CD4-positive, alpha-beta T cell treated with Interleukin-6 at 100 ng/mL for 8 hours (primary cell): Measurements from ENCODE around the gene HSD17B13.
"Not testable (repeated sequence)": the region's sequence is repeated elsewhere in the genome, so short reads cannot be mapped to it uniquely, and the experiment has no call there.

Experiments used
- DNase-seq: peaks from one replicate; pipeline ENCODE4 v3.0.0-alpha.2; 2020; ENCODE audit warnings: mixed read lengths, low spot score

The HSD17B13 gene, protein sequence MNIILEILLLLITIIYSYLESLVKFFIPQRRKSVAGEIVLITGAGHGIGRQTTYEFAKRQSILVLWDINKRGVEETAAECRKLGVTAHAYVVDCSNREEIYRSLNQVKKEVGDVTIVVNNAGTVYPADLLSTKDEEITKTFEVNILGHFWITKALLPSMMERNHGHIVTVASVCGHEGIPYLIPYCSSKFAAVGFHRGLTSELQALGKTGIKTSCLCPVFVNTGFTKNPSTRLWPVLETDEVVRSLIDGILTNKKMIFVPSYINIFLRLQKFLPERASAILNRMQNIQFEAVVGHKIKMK

DNA sequence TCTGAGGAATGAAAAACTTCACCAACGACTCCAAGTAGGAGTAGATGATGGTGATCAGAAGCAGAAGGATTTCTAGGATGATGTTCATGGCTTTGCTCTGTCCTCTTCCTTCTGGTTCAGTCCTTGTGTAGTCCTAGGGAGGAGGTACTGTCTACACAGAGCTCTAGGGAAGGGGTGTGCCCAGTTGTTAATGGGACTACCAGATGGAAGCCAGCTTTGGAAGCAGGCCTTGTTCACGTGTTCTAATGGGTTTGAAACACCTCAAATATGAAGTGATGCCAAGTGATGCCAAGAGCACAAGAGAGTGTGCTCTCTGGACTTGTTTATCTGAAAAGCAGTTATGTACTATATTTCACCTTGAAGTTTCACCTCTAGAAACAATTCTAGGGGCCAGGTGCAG is at the start of gene HSD17B13:
Gene HSD17B13, minus strand, starts transcription at position 129 of the 400 bp plus-strand sequence. Its CDS starts 41 bp downstream, at position 88.
- no peak for DNase-seq

- DNase-seq, result no peak
These were observed 47.4 kb upstream of the HSD17B13 start for GRCh38 chr4:87370068-87370467.

DNA sequence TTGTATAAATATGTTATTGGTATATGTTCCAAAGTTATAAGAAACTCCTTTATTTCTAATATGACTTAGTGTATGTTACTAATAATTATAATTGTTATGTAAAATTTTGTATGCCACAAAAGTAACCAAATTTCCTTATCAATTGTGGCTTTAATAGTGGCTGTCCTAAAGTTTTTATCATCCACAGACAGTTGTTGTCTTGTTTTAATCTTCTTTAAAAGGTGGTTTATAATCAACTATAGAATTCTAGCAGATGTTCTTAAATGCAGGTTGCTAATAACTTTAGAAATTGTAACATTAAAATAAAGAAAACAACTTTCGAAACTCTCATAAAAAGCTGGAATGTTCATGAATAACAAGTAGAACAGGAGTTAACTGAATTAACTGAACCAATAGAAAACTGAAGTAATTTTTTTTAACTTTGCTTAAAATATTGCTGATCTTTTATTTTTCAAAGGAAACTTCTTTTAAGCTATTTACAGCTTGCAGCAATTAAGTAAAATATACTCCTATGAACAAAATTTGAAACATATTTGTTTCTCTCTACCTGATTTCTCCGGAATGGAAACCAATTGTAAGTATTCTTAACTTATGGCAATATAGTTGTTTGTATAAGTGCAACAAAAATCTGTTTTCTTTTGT is 44.0 kb upstream of the HSD17B13 start:
- no peak for DNase-seq

- no peak for DNase-seq
These were observed 42.7 kb upstream of the HSD17B13 start for GRCh38 chr4:87365348-87365747.

DNA sequence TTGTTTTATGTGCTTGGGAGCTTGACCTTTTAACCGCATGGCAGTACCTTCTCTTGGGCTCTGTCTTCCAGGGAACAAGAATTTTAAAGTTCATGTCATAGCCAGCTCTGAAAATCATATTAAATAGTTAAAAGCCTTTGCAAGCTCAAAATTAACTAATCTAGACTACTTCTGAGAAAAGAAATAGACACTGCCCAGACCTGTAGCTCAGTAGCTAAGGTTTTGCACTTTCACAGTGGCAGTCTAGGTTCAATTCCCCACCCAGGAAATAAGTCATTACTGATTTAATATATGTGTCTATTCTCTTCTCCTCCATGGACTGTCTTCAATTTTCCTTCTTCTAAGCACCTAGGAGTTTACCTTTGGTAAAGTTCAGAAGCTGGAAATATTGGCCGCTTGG is 40.9 kb upstream of the HSD17B13 start:
- no peak for DNase-seq

- no peak for DNase-seq
These were observed 37.8 kb upstream of the HSD17B13 start for GRCh38 chr4:87360338-87360935.

- DNase-seq, result no peak
These were observed 36.6 kb upstream of the HSD17B13 start for GRCh38 chr4:87359258-87359657.

DNA sequence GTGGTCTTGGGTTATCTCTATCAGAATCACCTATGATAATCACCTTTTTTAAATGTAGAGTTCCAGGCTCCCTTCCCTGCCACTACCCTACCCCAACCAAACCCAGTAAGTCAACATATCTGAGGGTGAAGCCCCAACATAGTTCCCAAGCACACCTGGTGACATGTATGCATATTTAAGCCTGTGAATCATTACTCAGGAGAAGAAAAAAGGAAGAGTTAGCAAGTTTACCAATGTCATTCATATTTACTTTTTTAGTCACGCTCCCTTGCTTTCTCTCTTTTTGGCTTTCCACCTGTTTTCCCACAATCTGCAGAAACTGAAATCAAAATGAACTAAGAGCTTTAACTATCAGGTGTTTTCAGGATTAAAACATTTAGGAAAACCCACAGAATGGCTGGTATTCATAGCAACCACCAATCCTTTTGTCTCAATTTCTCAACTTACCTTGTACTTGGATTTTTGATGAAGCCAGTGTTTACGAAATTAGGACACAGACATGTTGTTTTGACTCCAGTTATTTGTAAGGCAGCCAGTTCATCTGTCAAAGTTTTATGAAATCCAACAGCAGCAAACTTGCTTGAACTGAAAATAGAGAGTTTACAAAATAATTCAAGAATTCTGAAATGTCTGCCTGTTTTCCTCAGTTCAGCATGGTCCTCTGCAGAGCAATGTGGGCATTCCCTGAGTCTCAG is 34.3 kb upstream of the HSD17B13 start:
- no peak for DNase-seq

DNA sequence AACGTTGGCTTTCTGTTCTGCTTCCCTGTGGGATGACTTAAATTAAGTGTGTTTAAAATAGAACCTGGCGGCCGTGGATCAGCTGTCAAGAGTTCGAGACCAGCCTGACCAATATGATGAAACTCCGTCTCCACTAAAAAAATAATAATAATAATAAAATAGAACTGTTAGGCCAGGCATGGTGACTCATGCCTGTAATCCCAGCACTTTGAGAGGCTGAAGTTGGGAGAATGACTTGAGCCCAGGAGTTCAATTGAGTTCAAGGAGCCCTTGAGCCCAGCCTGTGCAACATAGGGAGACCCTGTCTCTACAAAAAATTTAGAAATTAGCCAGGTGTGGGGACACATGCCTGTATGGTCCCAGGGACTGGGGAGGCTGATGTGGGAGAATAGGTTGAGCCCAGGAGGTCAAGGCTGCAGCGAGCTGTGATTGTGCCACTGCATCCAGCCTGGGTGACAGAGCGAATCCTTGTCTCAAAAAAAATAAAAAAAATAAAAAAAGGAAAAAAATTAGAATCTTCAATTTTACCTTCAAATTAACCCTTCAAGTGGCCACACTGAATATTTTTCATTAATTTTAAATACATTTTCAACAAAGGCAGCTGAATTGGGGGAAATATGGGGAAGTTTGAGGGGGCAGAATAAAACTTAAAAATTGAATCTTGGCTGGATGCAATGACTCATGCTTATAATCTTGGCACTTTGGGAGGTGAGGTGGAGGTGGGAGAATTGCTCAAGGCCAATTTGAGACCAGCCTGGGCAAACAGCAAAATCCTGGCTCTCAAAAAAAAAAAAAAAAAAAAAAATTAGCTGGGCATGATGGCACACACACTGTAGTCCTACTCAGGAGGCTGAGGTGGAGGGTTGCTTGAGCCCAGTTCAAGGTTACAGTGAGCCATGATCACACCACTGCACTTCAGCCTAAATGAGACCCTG is 31.8 kb upstream of the HSD17B13 start:
- no peak for DNase-seq

DNA sequence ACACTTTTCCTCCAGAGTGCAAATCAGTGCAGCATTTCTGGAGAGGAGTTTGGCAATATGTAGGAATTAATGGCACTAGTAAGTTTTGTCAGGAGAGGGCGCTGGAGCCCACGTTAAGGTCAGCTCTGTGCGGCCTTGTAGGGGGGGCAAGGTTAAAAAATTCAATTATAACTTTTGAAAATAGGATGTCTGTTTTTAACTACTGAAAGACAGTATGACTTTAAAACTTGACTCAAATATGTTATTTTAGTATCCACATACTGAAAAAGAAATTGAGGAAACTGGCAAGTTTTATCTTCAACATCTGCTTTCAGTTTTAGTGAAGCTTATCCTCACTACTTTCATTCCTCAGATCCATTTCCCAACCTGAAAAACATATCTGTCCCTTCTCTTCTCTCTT is 30.9 kb upstream of the HSD17B13 start:
- no peak for DNase-seq

GRCh38 chr4:87345139-87345538 is 22.5 kb upstream of the HSD17B13 start:
- DNase-seq, result no peak

DNA sequence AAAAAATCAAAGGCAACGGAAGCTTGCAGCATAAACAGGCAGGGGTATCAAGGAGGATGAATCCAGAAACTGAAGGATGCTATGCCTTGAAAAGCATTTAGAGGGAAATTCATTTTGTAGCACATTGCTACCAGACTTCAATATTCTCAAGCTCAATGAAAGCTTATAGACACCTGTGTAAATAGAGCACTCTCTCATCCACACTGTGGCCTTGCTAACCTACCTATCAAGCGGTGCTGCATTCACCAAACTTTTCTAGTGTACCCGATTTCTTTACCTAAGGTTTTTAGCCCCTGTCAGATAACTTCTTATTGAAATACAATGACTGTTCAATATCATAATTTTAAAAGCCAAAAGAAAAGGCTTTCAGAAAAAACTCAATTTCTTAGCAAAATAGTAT is 20.2 kb upstream of the HSD17B13 start:
- no peak for DNase-seq

- DNase-seq, result not testable (repeated sequence)
These were observed 19.4 kb upstream of the HSD17B13 start for GRCh38 chr4:87341954-87342635.

GRCh38 chr4:87339440-87339839 is 16.8 kb upstream of the HSD17B13 start:
- no peak for DNase-seq

DNA sequence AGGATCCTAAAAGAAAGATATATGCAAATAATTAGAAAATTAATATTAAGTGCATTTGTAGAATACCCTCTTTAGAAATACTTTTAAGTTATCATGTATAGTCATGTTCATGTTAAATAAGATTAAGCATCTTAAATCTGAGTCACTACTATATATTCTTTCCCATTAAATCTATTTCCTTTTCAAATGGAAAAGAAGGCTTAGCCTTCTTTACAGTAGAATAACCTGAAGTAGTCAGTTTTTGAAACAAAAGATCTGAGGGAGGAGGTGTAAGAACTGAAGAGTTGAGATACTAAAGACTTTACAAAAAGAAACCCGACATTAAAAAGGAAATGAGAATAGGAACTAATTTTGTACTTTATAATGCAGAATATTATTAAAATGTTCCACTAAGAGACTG is 14.7 kb upstream of the HSD17B13 start:
- no peak for DNase-seq

GRCh38 chr4:87333267-87333666 is 10.6 kb upstream of the HSD17B13 start:
- DNase-seq, result no peak

- DNase-seq, result no peak
These were observed 8.1 kb upstream of the HSD17B13 start for GRCh38 chr4:87330761-87331160.

- DNase-seq, result no peak
These were observed 4.5 kb upstream of the HSD17B13 start for GRCh38 chr4:87327136-87327535.

GRCh38 chr4:87326460-87326859 is 3.8 kb upstream of the HSD17B13 start:
- no peak for DNase-seq

- DNase-seq, result no peak
These were observed 794 bp downstream of the HSD17B13 start for GRCh38 chr4:87321888-87322287.

- DNase-seq, result no peak
These were observed 5.2 kb downstream of the HSD17B13 start for GRCh38 chr4:87317527-87317926.
